Measurements from ENCODE around the gene MIP. TPM values are rescaled to one million over a fixed set of nuclear protein-coding genes. Genes with fewer than 3 reads are reported as not detected.

MIP gene
- total RNA-seq, 1 experiment from 2014 or later = 0.17 TPM

DNA sequence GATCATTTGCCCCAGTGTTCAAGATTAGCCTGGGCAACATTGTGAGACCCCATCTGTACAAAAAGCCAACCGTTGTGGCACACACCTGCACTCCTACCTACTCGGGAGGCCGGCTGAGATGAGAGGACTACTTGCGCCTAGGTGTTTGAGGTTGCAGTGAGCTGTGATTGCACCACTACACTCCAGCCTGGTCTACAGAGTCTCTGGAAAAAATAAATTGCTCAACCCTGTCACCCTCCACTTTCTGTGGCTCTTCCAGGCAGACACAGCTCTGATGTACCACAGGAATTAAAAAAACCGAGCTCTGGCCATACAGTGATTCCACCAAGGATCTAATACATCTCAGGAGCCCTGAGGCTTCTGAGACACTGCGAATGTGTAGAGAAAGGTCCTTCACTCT, 19.6 kb downstream of the MIP start:
- Mint-ChIP-seq H3K9me3 (no peaks in the 10 kb centered on the region), H3K36me3 (ENCODE audit: insufficient read depth in 1 of 3, low read depth in 3 of 3) (peaks cover 23 to 45% (median 41%) of the 10 kb centered on the region in 3 experiments; a peak in 6 of 7 replicates), H3K4me1 (peaks cover 8 to 11% of the 10 kb centered on the region in 2 experiments), H3K27me3 (ENCODE audit: low read depth) (no peaks in the 10 kb centered on the region), H3K27ac (peak overlapping the region in 2 of 3 experiments; percentile 72 to 73; a peak in 3 of 7 replicates), H3K4me3 (no peak overlapping the region)
- no peak overlapping the region for H4K8ac ChIP-seq (replicated peaks; ENCODE audit: insufficient read length, low read depth, low read length)
- no peak for DNase-seq
- H3K27ac ChIP-seq (ENCODE audit: insufficient read length, low read depth, low read length) = no peak overlapping the region
- no peak overlapping the region for H4K5ac ChIP-seq (ENCODE audit: insufficient read length, low read depth, low read length)
- no peak overlapping the region for H2BK15ac ChIP-seq (ENCODE audit: low read depth, low read length)
- H4K91ac ChIP-seq (ENCODE audit: insufficient read length, low read depth, low read length) = no peak overlapping the region
- H2AFZ ChIP-seq (ENCODE audit: low read length) = no peak overlapping the region
- no peak overlapping the region for H3T11ph ChIP-seq (ENCODE audit: low read length)
- H3K23ac ChIP-seq (ENCODE audit: insufficient read length, low read depth, low read length) = no peak overlapping the region
- no peak overlapping the region for H2BK12ac ChIP-seq (ENCODE audit: insufficient read length, low read depth, low read length)
- peaks cover 10% of the 10 kb centered on the region; the same call in 1 of the 2 replicates for H3K79me2 ChIP-seq (ENCODE audit: insufficient read depth, low read length)
- TF ChIP-seq, protein P1, sequence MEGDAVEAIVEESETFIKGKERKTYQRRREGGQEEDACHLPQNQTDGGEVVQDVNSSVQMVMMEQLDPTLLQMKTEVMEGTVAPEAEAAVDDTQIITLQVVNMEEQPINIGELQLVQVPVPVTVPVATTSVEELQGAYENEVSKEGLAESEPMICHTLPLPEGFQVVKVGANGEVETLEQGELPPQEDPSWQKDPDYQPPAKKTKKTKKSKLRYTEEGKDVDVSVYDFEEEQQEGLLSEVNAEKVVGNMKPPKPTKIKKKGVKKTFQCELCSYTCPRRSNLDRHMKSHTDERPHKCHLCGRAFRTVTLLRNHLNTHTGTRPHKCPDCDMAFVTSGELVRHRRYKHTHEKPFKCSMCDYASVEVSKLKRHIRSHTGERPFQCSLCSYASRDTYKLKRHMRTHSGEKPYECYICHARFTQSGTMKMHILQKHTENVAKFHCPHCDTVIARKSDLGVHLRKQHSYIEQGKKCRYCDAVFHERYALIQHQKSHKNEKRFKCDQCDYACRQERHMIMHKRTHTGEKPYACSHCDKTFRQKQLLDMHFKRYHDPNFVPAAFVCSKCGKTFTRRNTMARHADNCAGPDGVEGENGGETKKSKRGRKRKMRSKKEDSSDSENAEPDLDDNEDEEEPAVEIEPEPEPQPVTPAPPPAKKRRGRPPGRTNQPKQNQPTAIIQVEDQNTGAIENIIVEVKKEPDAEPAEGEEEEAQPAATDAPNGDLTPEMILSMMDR (conservative IDR thresholded peaks at IDR 0.05) = no peak
- H2BK20ac ChIP-seq (ENCODE audit: low read depth, low read length, poor library complexity, severe bottlenecking) = no peak overlapping the region
- no peak overlapping the region for H3K4ac ChIP-seq (ENCODE audit: low read depth, low read length)
- no peak overlapping the region for H3K14ac ChIP-seq (ENCODE audit: insufficient read depth, low read length)
- H3K79me1 ChIP-seq (ENCODE audit: insufficient read depth, low read depth, low read length, poor library complexity, severe bottlenecking) = peaks cover 7% of the 10 kb centered on the region
- H3K23me2 ChIP-seq (ENCODE audit: insufficient read length, low read depth, low read length, poor library complexity, severe bottlenecking) = no peaks in the 10 kb centered on the region
- H3K4me2 ChIP-seq (ENCODE audit: insufficient read depth, insufficient read length, low read length) = no peak overlapping the region
- H3K27me3 ChIP-seq (ENCODE audit: insufficient read depth, low read length) = no peaks in the 10 kb centered on the region
- no peak overlapping the region for H2AK5ac ChIP-seq (ENCODE audit: insufficient read length, low read length)
- H2BK120ac ChIP-seq (ENCODE audit: low read depth, low read length, poor library complexity, severe bottlenecking) = no peak overlapping the region
- no peak overlapping the region for H2BK5ac ChIP-seq (ENCODE audit: insufficient read length, low read length)
- no peak overlapping the region for H3K56ac ChIP-seq (ENCODE audit: insufficient read length, low read depth, low read length)
- H4K20me1 ChIP-seq (ENCODE audit: control insufficient read depth, insufficient read depth, insufficient read length) = no peaks in the 10 kb centered on the region
- H3K4me1 ChIP-seq (ENCODE audit: insufficient read depth, low read length) = no peaks in the 10 kb centered on the region
- no CpG with 5 or more reads among the region's 6 CpGs for WGBS (ENCODE audit: extremely low coverage, insufficient read length, low lambda C conversion rate)
- H3K9ac ChIP-seq (ENCODE audit: extremely low read depth, insufficient read length, low read length) = no peak overlapping the region
- no peak overlapping the region for H3K18ac ChIP-seq (ENCODE audit: insufficient read length, low read depth, low read length)
- H3K9me3 ChIP-seq (ENCODE audit: control insufficient read depth, low read depth, low read length) = no peaks in the 10 kb centered on the region
